ENCODE results near the gene NFKBIE.

NFKBIE gene

DNA sequence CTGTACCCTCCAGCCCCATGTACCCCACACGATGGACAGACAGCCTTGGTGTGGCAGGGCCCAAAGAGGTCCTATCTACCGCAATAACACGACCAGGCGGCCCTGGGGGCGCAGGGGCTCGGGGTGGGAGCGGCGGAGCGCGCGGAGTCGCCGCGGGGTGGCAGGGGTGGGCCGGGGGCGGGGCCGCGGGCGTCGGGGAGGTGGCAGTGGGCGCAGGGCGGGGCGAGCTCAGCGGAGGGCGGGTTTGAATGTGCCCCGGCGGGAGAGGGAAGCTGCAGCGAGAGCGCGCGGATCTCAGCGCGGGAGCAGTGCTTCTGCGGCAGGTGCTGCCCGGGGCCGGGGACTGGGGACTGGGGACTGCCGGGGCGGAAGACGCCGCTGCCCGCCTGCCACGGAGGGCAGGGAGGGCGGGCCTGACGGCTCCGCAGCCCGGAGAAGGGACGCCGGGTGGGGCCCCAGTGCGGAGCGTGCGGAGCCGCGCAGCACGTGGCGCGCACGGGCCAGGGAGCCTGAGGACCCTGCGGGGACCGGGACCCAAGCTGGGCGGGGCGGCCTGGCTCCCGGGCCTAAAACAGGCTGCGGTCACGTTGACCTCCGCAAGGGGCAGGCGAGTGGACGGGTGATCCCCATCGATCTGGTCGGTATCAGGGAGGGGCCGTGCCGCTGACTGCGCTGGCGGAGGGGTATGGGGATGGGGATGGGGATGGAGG, 41.9 kb downstream of the NFKBIE start, which contains the start of gene SLC29A1:
SLC29A1 (plus strand) TSS at position 277 of the 710 bp plus-strand sequence. CDS start 3,719 bp downstream, outside the sequence.
- under 1% methylated on average over 35 of the region's 73 CpGs for WGBS
- peak within 1 kb of the TSS; percentile 33 for H2BK5ac ChIP-seq (ENCODE audit: low read depth, low read length, poor library complexity, severe bottlenecking)
- H3K4ac ChIP-seq (ENCODE audit: low read depth in 1 of 2, low read length in 2 of 2): peak within 1 kb of the TSS in 1 of 2 experiments; percentile 47
- H2BK12ac ChIP-seq (ENCODE audit: low read length in 2 of 2): peak within 1 kb of the TSS; percentile 55 to 75
- H3K27ac ChIP-seq (ENCODE audit: low read length, poor library complexity, severe bottlenecking): peak within 1 kb of the TSS; percentile 34
- H3K9me3 ChIP-seq (ENCODE audit: control insufficient read depth, low read length): no peaks in the 10 kb centered on the region
- H3K36me3 ChIP-seq (ENCODE audit: control insufficient read depth in 1 of 2, insufficient read depth in 2 of 2, low read depth in 1 of 2, low read length in 2 of 2): peaks cover 0 to 3% of the 10 kb centered on the region in 2 experiments
- H2AFZ ChIP-seq (ENCODE audit: low read depth, low read length): peak within 1 kb of the TSS; percentile 84
- peaks cover 47% of the 10 kb centered on the region for H3K4me1 ChIP-seq (ENCODE audit: control insufficient read depth, insufficient read depth, low read depth, low read length)
- H3K79me1 ChIP-seq (replicated peaks; ENCODE audit: low read length, poor library complexity, severe bottlenecking): peaks cover 26% of the 10 kb centered on the region
- peak within 1 kb of the TSS in 1 of 2 experiments; percentile 74 for H3K14ac ChIP-seq (ENCODE audit: low read length in 2 of 2)
- peak within 1 kb of the TSS; percentile 67 to 78 for H3K4me3 ChIP-seq (ENCODE audit: insufficient read depth in 1 of 2, low read depth in 1 of 2, low read length in 2 of 2)
- H2BK120ac ChIP-seq (ENCODE audit: low read depth, low read length): no peak within 1 kb of the TSS
- peak; percentile 47 for DNase-seq
- peak within 1 kb of the TSS; percentile 9 for H2BK15ac ChIP-seq (ENCODE audit: low read depth, poor library complexity, severe bottlenecking)
- H3K27me3 ChIP-seq (ENCODE audit: control insufficient read depth in 1 of 2, insufficient read depth in 1 of 2, low read length in 2 of 2): no peaks in the 10 kb centered on the region
- no peak within 1 kb of the TSS for H4K91ac ChIP-seq (ENCODE audit: low read length)
- peak within 1 kb of the TSS; percentile 94 for H3K4me2 ChIP-seq (ENCODE audit: low read length, poor library complexity, severe bottlenecking)
- peak within 1 kb of the TSS; percentile 56 for H3K9ac ChIP-seq (ENCODE audit: low read length)
- H3K18ac ChIP-seq (ENCODE audit: low read depth in 1 of 2, low read length in 2 of 2): peak within 1 kb of the TSS; percentile 29 to 59
- peak within 1 kb of the TSS; percentile 75 for H4K8ac ChIP-seq (ENCODE audit: low read length)
- peak within 1 kb of the TSS in 1 of 2 experiments; percentile 87 for H3K23ac ChIP-seq (ENCODE audit: low read length in 2 of 2)
- H2AK5ac ChIP-seq (ENCODE audit: low read length, severe bottlenecking): peak within 1 kb of the TSS; percentile 36

DNA sequence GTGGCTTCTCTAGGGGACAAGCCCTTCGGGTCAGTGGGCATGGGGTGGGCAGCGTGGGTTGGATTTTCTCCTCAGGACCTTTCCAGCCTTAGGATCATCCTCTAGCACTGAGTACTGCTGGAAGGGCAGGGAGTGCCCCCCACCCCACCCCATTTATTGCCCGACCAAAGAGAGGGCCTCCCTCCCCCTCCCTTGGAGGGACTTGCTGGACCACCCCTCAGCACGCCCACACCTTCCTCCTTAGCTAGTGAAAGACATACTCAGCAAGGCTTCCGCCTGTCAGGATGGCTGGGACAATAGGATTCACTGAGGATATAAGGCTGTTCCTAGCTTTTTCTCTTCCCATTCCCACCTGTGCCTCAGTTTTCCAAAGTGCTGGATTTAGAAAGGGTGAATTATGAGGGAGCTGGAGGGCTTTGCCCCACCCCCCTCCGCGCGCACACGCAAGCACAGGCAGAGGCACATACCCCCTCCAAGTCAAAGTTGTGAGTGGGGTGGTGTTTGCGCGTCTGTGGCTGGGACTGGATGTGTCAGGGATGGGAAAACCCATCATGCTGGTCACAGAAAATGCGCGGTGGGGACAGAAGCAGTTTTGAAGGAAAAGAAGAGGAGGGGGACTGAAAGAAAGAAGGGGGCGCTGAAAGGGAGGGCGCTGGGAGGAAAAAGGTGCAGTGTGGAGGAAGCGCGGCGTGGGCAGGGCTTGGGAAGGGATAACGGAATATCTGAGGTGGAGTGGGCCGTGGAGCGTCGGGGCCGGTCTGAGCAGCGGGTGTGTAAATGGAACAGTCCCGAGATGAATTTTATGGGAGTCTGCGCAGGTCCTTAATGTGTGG, 42.6 kb downstream of the NFKBIE start:
- H2BK15ac ChIP-seq (ENCODE audit: low read depth, poor library complexity, severe bottlenecking): no peak overlapping the region
- peak overlapping the region; percentile 94 for H3K4me2 ChIP-seq (ENCODE audit: low read length, poor library complexity, severe bottlenecking)
- WGBS: 15% methylated on average over 23 of the region's 26 CpGs
- H2AFZ ChIP-seq (ENCODE audit: low read depth, low read length): peak overlapping the region; percentile 84
- no peak for DNase-seq
- H3K18ac ChIP-seq (ENCODE audit: low read depth in 1 of 2, low read length in 2 of 2): peak overlapping the region; percentile 29 to 59
- H2BK5ac ChIP-seq (ENCODE audit: low read depth, low read length, poor library complexity, severe bottlenecking): peak overlapping the region; percentile 33
- peak overlapping the region; percentile 55 to 75 for H2BK12ac ChIP-seq (ENCODE audit: low read length in 2 of 2)
- H3K4ac ChIP-seq (ENCODE audit: low read depth in 1 of 2, low read length in 2 of 2): peak overlapping the region in 1 of 2 experiments; percentile 47
- H2AK5ac ChIP-seq (ENCODE audit: low read length, severe bottlenecking): peak overlapping the region; percentile 36
- H3K36me3 ChIP-seq (ENCODE audit: control insufficient read depth in 1 of 2, insufficient read depth in 2 of 2, low read depth in 1 of 2, low read length in 2 of 2): no peaks in the 10 kb centered on the region
- peaks cover 53% of the 10 kb centered on the region for H3K4me1 ChIP-seq (ENCODE audit: control insufficient read depth, insufficient read depth, low read depth, low read length)
- H4K91ac ChIP-seq (ENCODE audit: low read length): no peak overlapping the region
- H3K27me3 ChIP-seq (ENCODE audit: control insufficient read depth in 1 of 2, insufficient read depth in 1 of 2, low read length in 2 of 2): no peaks in the 10 kb centered on the region
- H3K9me3 ChIP-seq (ENCODE audit: control insufficient read depth, low read length): no peaks in the 10 kb centered on the region
- H3K23ac ChIP-seq (ENCODE audit: low read length in 2 of 2): peak overlapping the region in 1 of 2 experiments; percentile 87
- H2BK120ac ChIP-seq (ENCODE audit: low read depth, low read length): no peak overlapping the region
- H3K9ac ChIP-seq (ENCODE audit: low read length): peak overlapping the region; percentile 53
- peak overlapping the region; percentile 75 for H4K8ac ChIP-seq (ENCODE audit: low read length)
- peaks cover 24% of the 10 kb centered on the region for H3K79me1 ChIP-seq (replicated peaks; ENCODE audit: low read length, poor library complexity, severe bottlenecking)
- H3K4me3 ChIP-seq (ENCODE audit: insufficient read depth in 1 of 2, low read depth in 1 of 2, low read length in 2 of 2): peak overlapping the region; percentile 67 to 77
- peak overlapping the region in 1 of 2 experiments; percentile 74 for H3K14ac ChIP-seq (ENCODE audit: low read length in 2 of 2)
- H3K27ac ChIP-seq (ENCODE audit: low read length, poor library complexity, severe bottlenecking): peak overlapping the region; percentile 34

DNA sequence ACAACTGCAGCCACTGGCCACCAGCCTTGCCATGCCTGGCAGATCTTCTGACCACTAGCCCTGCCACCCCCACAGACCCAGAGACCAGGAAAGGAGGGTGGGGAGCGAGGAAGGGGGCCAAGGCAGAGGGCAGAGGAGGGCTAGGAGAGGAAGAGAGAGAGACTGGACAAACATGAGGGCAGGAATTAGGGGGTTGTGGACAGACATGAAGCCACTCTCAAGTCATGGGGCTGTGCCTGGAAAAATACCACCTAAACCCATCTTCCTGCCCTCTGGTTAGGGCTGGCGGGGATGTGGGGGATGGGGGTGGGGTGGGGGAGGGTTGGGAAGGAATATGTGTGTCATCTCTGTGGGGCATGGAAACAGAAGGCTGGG, 43.4 kb downstream of the NFKBIE start:
- H3K27ac ChIP-seq (ENCODE audit: low read length, poor library complexity, severe bottlenecking): peak overlapping the region; percentile 15
- no peak overlapping the region for H3K9ac ChIP-seq (ENCODE audit: low read length)
- no peak overlapping the region for H3K4me3 ChIP-seq (ENCODE audit: insufficient read depth in 1 of 2, low read depth in 1 of 2, low read length in 2 of 2)
- H2BK15ac ChIP-seq (ENCODE audit: low read depth, poor library complexity, severe bottlenecking): no peak overlapping the region
- no peaks in the 10 kb centered on the region for H3K9me3 ChIP-seq (ENCODE audit: control insufficient read depth, low read length)
- H3K4me1 ChIP-seq (ENCODE audit: control insufficient read depth, insufficient read depth, low read depth, low read length): peaks cover 55% of the 10 kb centered on the region
- peak overlapping the region; percentile 59 for H2BK5ac ChIP-seq (ENCODE audit: low read depth, low read length, poor library complexity, severe bottlenecking)
- peaks cover 20% of the 10 kb centered on the region for H3K79me1 ChIP-seq (replicated peaks; ENCODE audit: low read length, poor library complexity, severe bottlenecking)
- peak overlapping the region; percentile 44 to 84 for H2BK12ac ChIP-seq (ENCODE audit: low read length in 2 of 2)
- H2AK5ac ChIP-seq (ENCODE audit: low read length, severe bottlenecking): peak overlapping the region; percentile 64
- peak overlapping the region; percentile 63 for H4K91ac ChIP-seq (ENCODE audit: low read length)
- peak overlapping the region in 1 of 2 experiments; percentile 74 for H3K14ac ChIP-seq (ENCODE audit: low read length in 2 of 2)
- H2AFZ ChIP-seq (ENCODE audit: low read depth, low read length): no peak overlapping the region
- no peak overlapping the region for H3K4me2 ChIP-seq (ENCODE audit: low read length, poor library complexity, severe bottlenecking)
- no peaks in the 10 kb centered on the region for H3K27me3 ChIP-seq (ENCODE audit: control insufficient read depth in 1 of 2, insufficient read depth in 1 of 2, low read length in 2 of 2)
- H2BK120ac ChIP-seq (ENCODE audit: low read depth, low read length): no peak overlapping the region
- H3K4ac ChIP-seq (ENCODE audit: low read depth in 1 of 2, low read length in 2 of 2): peak overlapping the region; percentile 63 to 76
- no peak for DNase-seq
- peak overlapping the region; percentile 80 for H4K8ac ChIP-seq (ENCODE audit: low read length)
- H3K36me3 ChIP-seq (ENCODE audit: control insufficient read depth in 1 of 2, insufficient read depth in 2 of 2, low read depth in 1 of 2, low read length in 2 of 2): no peaks in the 10 kb centered on the region
- H3K18ac ChIP-seq (ENCODE audit: low read depth in 1 of 2, low read length in 2 of 2): peak overlapping the region in 1 of 2 experiments; percentile 86
- no CpG with 5 or more reads among the region's 2 CpGs for WGBS
- H3K23ac ChIP-seq (ENCODE audit: low read length in 2 of 2): no peak overlapping the region

Measured in mesenchymal stem cell (in vitro differentiated cells and primary cell).